GM10847 (cell line): ENCODE data around the gene FAM83G.

Experiments
- POLR2A ChIP-seq: IDR thresholded peaks from 2 replicates; pipeline ENCODE4 v1.6.1; 2011; ENCODE audit not compliant: insufficient read length; ENCODE audit errors: extremely low read depth

FAM83G gene

GRCh38 chr17:18990331-18990730, 14.2 kb downstream of the FAM83G start:
- TF ChIP-seq POLR2A, result no peak

- no peak for TF ChIP-seq POLR2A
Measured at GRCh38 chr17:18988546-18989173, 15.9 kb downstream of the FAM83G start.

- TF ChIP-seq POLR2A, result no peak
Measured at GRCh38 chr17:18987862-18988545, 16.6 kb downstream of the FAM83G start.

- TF ChIP-seq POLR2A, result no peak
Measured at GRCh38 chr17:18987230-18987610, 17.3 kb downstream of the FAM83G start.

GRCh38 chr17:18986541-18987229, 17.9 kb downstream of the FAM83G start:
- TF ChIP-seq POLR2A, result no peak

GRCh38 chr17:18985475-18985874, 19.1 kb downstream of the FAM83G start:
- no peak for TF ChIP-seq POLR2A

- no peak for TF ChIP-seq POLR2A
Measured at GRCh38 chr17:18984273-18985114, 20.1 kb downstream of the FAM83G start.

- TF ChIP-seq POLR2A, result no peak
Measured at GRCh38 chr17:18981642-18982424, 22.7 kb downstream of the FAM83G start.

GRCh38 chr17:18981335-18981641, 23.3 kb downstream of the FAM83G start:
- TF ChIP-seq POLR2A, result no peak

GRCh38 chr17:18980682-18981334, 23.8 kb downstream of the FAM83G start:
- TF ChIP-seq POLR2A, result no peak

- no peak for TF ChIP-seq POLR2A
Measured at GRCh38 chr17:18978655-18979054, 25.9 kb downstream of the FAM83G start.

- no peak for TF ChIP-seq POLR2A
Measured at GRCh38 chr17:18978050-18978449, 26.5 kb downstream of the FAM83G start.

GRCh38 chr17:18977646-18978045, 26.9 kb downstream of the FAM83G start:
- no peak for TF ChIP-seq POLR2A

GRCh38 chr17:18977021-18977420, 27.5 kb downstream of the FAM83G start:
- no peak for TF ChIP-seq POLR2A

- TF ChIP-seq POLR2A, result no peak
Measured at GRCh38 chr17:18976201-18976600, 28.4 kb downstream of the FAM83G start.

GRCh38 chr17:18975597-18975996, 29.0 kb downstream of the FAM83G start:
- TF ChIP-seq POLR2A, result no peak
